Endometrial microvascular endothelial cells (primary cell): ENCODE results near the gene IBA57. TPM values are rescaled to one million over a fixed set of nuclear protein-coding genes. Genes with fewer than 3 reads are reported as not detected.

Experiments
- in situ Hi-C: cut with HindIII; loops from 2 replicates; pipeline ENCODE4 v1.10.0; 2017; ENCODE audit warnings: low sequenced_read_pairs, low pct_unique_long_range_greater_than_20kb; ENCODE audit errors: inconsistent ontology term
- total RNA-seq: library from RNA; depleted of rRNA; stranded (reverse); fragments of >200 nt; gene quantifications from one replicate; pipeline ENCODE4 v1.2.3, GENCODE V29; 2015; ENCODE audit errors: inconsistent ontology term

IBA57 gene
- 2.6 TPM for total RNA-seq

- in situ Hi-C loops = no loop called here
Measured at GRCh38 chr1:228165372-228166169, at the start of gene IBA57. Gene IBA57, plus strand, starts transcription at chr1:228165804. Its CDS starts 13 bp downstream, at chr1:228165817.

GRCh38 chr1:228117335-228117734 lies 48.3 kb upstream of the IBA57 start:
- in situ Hi-C loops = no loop called here

- in situ Hi-C loops = no loop called here
Measured at GRCh38 chr1:228118040-228118439, 47.6 kb upstream of the IBA57 start.

GRCh38 chr1:228120351-228120750 lies 45.3 kb upstream of the IBA57 start:
- in situ Hi-C loops = no loop called here

- in situ Hi-C loops = no loop called here
Measured at GRCh38 chr1:228120857-228121489, 44.6 kb upstream of the IBA57 start.

GRCh38 chr1:228122921-228123441 lies 42.6 kb upstream of the IBA57 start:
- in situ Hi-C loops = no loop called here

GRCh38 chr1:228123505-228123904 lies 42.1 kb upstream of the IBA57 start:
- in situ Hi-C loops = no loop called here

GRCh38 chr1:228125185-228125584 lies 40.4 kb upstream of the IBA57 start:
- in situ Hi-C loops = no loop called here

GRCh38 chr1:228131766-228132165 lies 33.8 kb upstream of the IBA57 start:
- in situ Hi-C loops = no loop called here

GRCh38 chr1:228134591-228134990 lies 31.0 kb upstream of the IBA57 start:
- in situ Hi-C loops = no loop called here

- in situ Hi-C loops = no loop called here
Measured at GRCh38 chr1:228136901-228137300, 28.7 kb upstream of the IBA57 start.

- in situ Hi-C loops = no loop called here
Measured at GRCh38 chr1:228139406-228139930, 26.1 kb upstream of the IBA57 start.

GRCh38 chr1:228139931-228140723 lies 25.5 kb upstream of the IBA57 start, which contains the start of gene GUK1:
Gene GUK1, plus strand, starts transcription at chr1:228140279. Its CDS starts 24 bp downstream, at chr1:228140303.
- in situ Hi-C loops = no loop called here

GRCh38 chr1:228140724-228141225 lies 24.8 kb upstream of the IBA57 start:
- in situ Hi-C loops = no loop called here

GRCh38 chr1:228141226-228142044 lies 24.2 kb upstream of the IBA57 start:
- in situ Hi-C loops = no loop called here

- in situ Hi-C loops = no loop called here
Measured at GRCh38 chr1:228142155-228142691, 23.4 kb upstream of the IBA57 start.

- in situ Hi-C loops = no loop called here
Measured at GRCh38 chr1:228142701-228143136, 22.9 kb upstream of the IBA57 start.
